Activated T-helper 1 cell treated with anti-CD3 and anti-CD28 coated beads, Interleukin-12 subunit alpha, Interleukin-12 subunit beta, Interleukin-2, Interleukin-4 antibody, amounts not matched to agents 30 ng/mL and 10 ng/mL and 1 ng/mL, durations not matched to agents 14 hours and 24 hours and 36 hours (primary cell): ENCODE data around the gene SLC25A19. TPM values are rescaled to one million over a fixed set of nuclear protein-coding genes. Genes with fewer than 3 reads are reported as not detected.

Source experiments
- DNase-seq: peaks from one replicate; pipeline ENCODE4 v3.0.0; 2021; ENCODE audit warnings: low spot score
- H3K27ac Mint-ChIP-seq: one replicate; pipeline ENCODE4 v1.8.0; 2021; ENCODE audit warnings: mild to moderate bottlenecking, mixed read lengths
- H3K27me3 Mint-ChIP-seq: one replicate; pipeline ENCODE4 v1.8.0; 2022; ENCODE audit warnings: mild to moderate bottlenecking, moderate library complexity, mixed read lengths; ENCODE audit not compliant: insufficient read depth
- H3K36me3 Mint-ChIP-seq: one replicate; pipeline ENCODE4 v1.8.0; 2021; ENCODE audit warnings: low read depth, mixed read lengths
- H3K4me1 Mint-ChIP-seq: one replicate; pipeline ENCODE4 v1.8.0; 2021; ENCODE audit warnings: low read depth, mixed read lengths
- H3K4me3 Mint-ChIP-seq: one replicate; pipeline ENCODE4 v1.8.0; 2021; ENCODE audit warnings: mild to moderate bottlenecking, moderate library complexity, mixed read lengths
- H3K9me3 Mint-ChIP-seq: one replicate; pipeline ENCODE4 v1.8.0; 2021; ENCODE audit warnings: mixed read lengths
- intact Hi-C: fragments of 100-400 bp; cut with micrococcal nuclease; formaldehyde crosslinking; loops from one replicate; pipeline ENCODE4 v1.15.1; 2024
- total RNA-seq: library from RNA; stranded (reverse); gene quantifications from 2 replicates; pipeline ENCODE4 v1.2.3, GENCODE V29; 2022

The SLC25A19 gene
- total RNA-seq, 1 donor from 2014 or later: 126 TPM

- peaks cover 44% of the 10 kb centered on the region for H3K36me3 Mint-ChIP-seq
- no peak overlapping the region for H3K4me3 Mint-ChIP-seq
- H3K9me3 Mint-ChIP-seq: no peaks in the 10 kb centered on the region
- H3K27ac Mint-ChIP-seq: no peak overlapping the region
- DNase-seq: no peak
- intact Hi-C loops: no loop called here
- H3K27me3 Mint-ChIP-seq: no peaks in the 10 kb centered on the region
- H3K4me1 Mint-ChIP-seq: no peaks in the 10 kb centered on the region
Measured at GRCh38 chr17:75231071-75231470, 58.2 kb downstream of the SLC25A19 start.

GRCh38 chr17:75228847-75229246 is 60.4 kb downstream of the SLC25A19 start:
- intact Hi-C loops: no loop called here
- Mint-ChIP-seq H3K4me1 (no peaks in the 10 kb centered on the region), H3K27me3 (no peaks in the 10 kb centered on the region), H3K36me3 (peaks cover 38% of the 10 kb centered on the region), H3K27ac (no peak overlapping the region), H3K4me3 (no peak overlapping the region), H3K9me3 (no peaks in the 10 kb centered on the region)
- DNase-seq: no peak

GRCh38 chr17:75228305-75228704 is 60.9 kb downstream of the SLC25A19 start:
- Mint-ChIP-seq H3K36me3 (peaks cover 39% of the 10 kb centered on the region), H3K27ac (no peak overlapping the region), H3K9me3 (no peaks in the 10 kb centered on the region), H3K4me3 (no peak overlapping the region), H3K27me3 (no peaks in the 10 kb centered on the region), H3K4me1 (no peaks in the 10 kb centered on the region)
- DNase-seq: no peak
- intact Hi-C loops: no loop called here

GRCh38 chr17:75227729-75228128 is 61.5 kb downstream of the SLC25A19 start:
- no peak for DNase-seq
- H3K27ac Mint-ChIP-seq: no peak overlapping the region
- peaks cover 37% of the 10 kb centered on the region for H3K36me3 Mint-ChIP-seq
- no peaks in the 10 kb centered on the region for H3K4me1 Mint-ChIP-seq
- intact Hi-C loops: no loop called here
- H3K27me3 Mint-ChIP-seq: no peaks in the 10 kb centered on the region
- H3K4me3 Mint-ChIP-seq: no peak overlapping the region
- H3K9me3 Mint-ChIP-seq: no peaks in the 10 kb centered on the region

- Mint-ChIP-seq H3K9me3 (no peaks in the 10 kb centered on the region), H3K27ac (no peak overlapping the region), H3K27me3 (no peaks in the 10 kb centered on the region), H3K4me3 (no peak overlapping the region), H3K4me1 (no peaks in the 10 kb centered on the region), H3K36me3 (peaks cover 25% of the 10 kb centered on the region)
- intact Hi-C loops: no loop called here
- DNase-seq: no peak
Measured at GRCh38 chr17:75225016-75225415, 64.2 kb downstream of the SLC25A19 start.

Other genes starting within 250 kb of the SLC25A19 start
- 152 and 165 TPM in 2 replicates for gene ATP5PD, start 242.5 kb downstream of the SLC25A19 start, total RNA-seq
- 21.2 and 22.6 TPM in 2 replicates for gene KCTD2, start 242.2 kb downstream of the SLC25A19 start, total RNA-seq
- gene SLC16A5, start 201.5 kb downstream of the SLC25A19 start, total RNA-seq: 5.5 and 7.2 TPM in 2 replicates
- gene ARMC7, start 179.5 kb downstream of the SLC25A19 start, total RNA-seq: 11.6 and 13.0 TPM in 2 replicates
- gene NT5C, start 157.7 kb downstream of the SLC25A19 start, total RNA-seq: 80.0 and 80.1 TPM in 2 replicates
- gene JPT1, start 134.9 kb downstream of the SLC25A19 start, total RNA-seq: 271 and 299 TPM in 2 replicates
- 649 and 656 TPM in 2 replicates for gene SUMO2, start 106.5 kb downstream of the SLC25A19 start, total RNA-seq
- 122 and 129 TPM in 2 replicates for gene NUP85, start 83.8 kb downstream of the SLC25A19 start, total RNA-seq
- 93.4 and 94.3 TPM in 2 replicates for gene GGA3, start 27.8 kb downstream of the SLC25A19 start, total RNA-seq
- 126 and 130 TPM in 2 replicates for gene MRPS7, start 27.6 kb downstream of the SLC25A19 start, total RNA-seq
- gene MIF4GD, start 18.2 kb downstream of the SLC25A19 start, total RNA-seq: 49.0 and 49.3 TPM in 2 replicates
- gene GRB2, start 116.2 kb upstream of the SLC25A19 start, total RNA-seq: 172 and 183 TPM in 2 replicates
- 67.0 and 70.4 TPM in 2 replicates for gene TMEM94, start 167.2 kb upstream of the SLC25A19 start, total RNA-seq
- 0.88 and 2.0 TPM in 2 replicates for gene CASKIN2, start 226.1 kb upstream of the SLC25A19 start, total RNA-seq
- gene TSEN54, start 227.1 kb upstream of the SLC25A19 start, total RNA-seq: 65.9 and 72.6 TPM in 2 replicates
- 7.1 and 8.2 TPM in 2 replicates for gene LLGL2, start 236.3 kb upstream of the SLC25A19 start, total RNA-seq